Measurements from ENCODE around the gene PRKAR2B. TPM values are rescaled to one million over a fixed set of nuclear protein-coding genes. Genes with fewer than 3 reads are reported as not detected.
"Not testable (repeated sequence)": the region's sequence is repeated elsewhere in the genome, so short reads cannot be mapped to it uniquely, and the experiment has no call there.

The PRKAR2B gene
- polyA plus RNA-seq, 1 of the 3 experiments (the other 2 are of a cell fraction): 17.3 TPM

GRCh38 chr7:107154826-107155225 is 110.3 kb downstream of the PRKAR2B start:
- Histone ChIP-seq H3K4me3 (ENCODE audit: low read depth in 2 of 2, low read length in 1 of 2) (no peak overlapping the region), H3K9me2 (no peaks in the 10 kb centered on the region), H3K9me3 (no peaks in the 10 kb centered on the region), H3K27ac (ENCODE audit: low read depth in 2 of 2, low read length in 1 of 2) (no peak overlapping the region), H3K4me2 (no peak overlapping the region), H3K4me1 (ENCODE audit: control insufficient read depth in 1 of 2, insufficient read depth in 2 of 2, low read depth in 1 of 2, low read length in 1 of 2) (no peaks in the 10 kb centered on the region; a peak in 1 of 4 replicates), H3K27me3 (ENCODE audit: insufficient read depth) (no peaks in the 10 kb centered on the region), H3K36me3 (replicated peaks in 1 of 2; ENCODE audit: control insufficient read depth in 1 of 2, insufficient read depth in 2 of 2, low read length in 1 of 2) (peaks cover 25 to 27% of the 10 kb centered on the region in 2 experiments), H3F3A (replicated peaks; ENCODE audit: insufficient read depth) (no peaks in the 10 kb centered on the region), H4K20me1 (ENCODE audit: insufficient read depth) (no peaks in the 10 kb centered on the region), H3K9ac (no peak overlapping the region), H2AFZ (ENCODE audit: low read depth) (no peak overlapping the region), H3K79me2 (ENCODE audit: insufficient read depth) (no peaks in the 10 kb centered on the region)
- DNase-seq: no peak
- ChIA-PET POLR2A (no interaction called here), CTCF (interaction anchor here (5.3 kb wide), 1 partner anchor 207 kb away, joined by 118 read pairs; no protein-coding TSS in a partner anchor)
- no peak for TF ChIP-seq TAF1 (IDR thresholded peaks at IDR 0.05; ENCODE audit: borderline replicate concordance, low read depth, low read length)
- no peak for TF ChIP-seq EP300 (IDR thresholded peaks at IDR 0.05; ENCODE audit: borderline replicate concordance in 1 of 2, low read depth in 1 of 2, low read length in 1 of 2)
- no peak for TF ChIP-seq TEAD4 (IDR thresholded peaks at IDR 0.05; ENCODE audit: borderline replicate concordance, insufficient read depth)
- no peak for TF ChIP-seq MEF2A (IDR thresholded peaks at IDR 0.05; ENCODE audit: borderline replicate concordance, low read depth)
- TF ChIP-seq ELF1 (IDR thresholded peaks at IDR 0.05): no peak
- TF ChIP-seq NRF1 (IDR thresholded peaks at IDR 0.05; ENCODE audit: low read depth, low read length): no peak
- no peak for TF ChIP-seq FOXM1 (IDR thresholded peaks at IDR 0.05; ENCODE audit: low read depth)
- 94% methylated on average over 6 of the region's 6 CpGs for WGBS (ENCODE audit: low lambda C conversion rate)

- CTCF ChIA-PET: interaction anchor here (2.2 kb wide), 1 partner anchor 208 kb away, joined by 11 read pairs; no protein-coding TSS in a partner anchor
- H3K9me3 ChIP-seq; H3K27ac ChIP-seq (ENCODE audit: low read depth in 2 of 2, low read length in 1 of 2); H3K9ac ChIP-seq; H2AFZ ChIP-seq (ENCODE audit: low read depth); H3K9me2 ChIP-seq; H4K20me1 ChIP-seq (ENCODE audit: insufficient read depth); DNase-seq; H3K27me3 ChIP-seq (ENCODE audit: insufficient read depth); POLR2A ChIA-PET; H3F3A ChIP-seq (replicated peaks; ENCODE audit: insufficient read depth); H3K79me2 ChIP-seq (ENCODE audit: insufficient read depth); H3K4me3 ChIP-seq (ENCODE audit: low read depth in 2 of 2, low read length in 1 of 2); H3K4me2 ChIP-seq; H3K4me1 ChIP-seq (ENCODE audit: control insufficient read depth in 1 of 2, insufficient read depth in 2 of 2, low read depth in 1 of 2, low read length in 1 of 2): not testable (repeated sequence)
- WGBS (ENCODE audit: low lambda C conversion rate): 82% methylated on average over 3 of the region's 3 CpGs
- peaks cover 32 to 34% of the 10 kb centered on the region in 2 experiments for H3K36me3 ChIP-seq (replicated peaks in 1 of 2; ENCODE audit: control insufficient read depth in 1 of 2, insufficient read depth in 2 of 2, low read length in 1 of 2)
These were observed 111.2 kb downstream of the PRKAR2B start for GRCh38 chr7:107155726-107156125.

GRCh38 chr7:107157091-107157490 is 112.6 kb downstream of the PRKAR2B start:
- DNase-seq: no peak
- Histone ChIP-seq H3F3A (replicated peaks; ENCODE audit: insufficient read depth) (no peaks in the 10 kb centered on the region), H3K27ac (ENCODE audit: low read depth in 2 of 2, low read length in 1 of 2) (no peak overlapping the region), H2AFZ (ENCODE audit: low read depth) (no peak overlapping the region), H3K9ac (no peak overlapping the region), H3K27me3 (ENCODE audit: insufficient read depth) (no peaks in the 10 kb centered on the region), H3K4me2 (no peak overlapping the region), H4K20me1 (ENCODE audit: insufficient read depth) (no peaks in the 10 kb centered on the region), H3K9me3 (no peaks in the 10 kb centered on the region), H3K4me3 (ENCODE audit: low read depth in 2 of 2, low read length in 1 of 2) (no peak overlapping the region), H3K36me3 (replicated peaks in 1 of 2; ENCODE audit: control insufficient read depth in 1 of 2, insufficient read depth in 2 of 2, low read length in 1 of 2) (peaks cover 29 to 40% of the 10 kb centered on the region in 2 experiments), H3K4me1 (ENCODE audit: control insufficient read depth in 1 of 2, insufficient read depth in 2 of 2, low read depth in 1 of 2, low read length in 1 of 2) (peaks cover 0 to under 1% of the 10 kb centered on the region in 2 experiments; a peak in 1 of 4 replicates), H3K79me2 (ENCODE audit: insufficient read depth) (no peaks in the 10 kb centered on the region), H3K9me2 (no peaks in the 10 kb centered on the region)
- no peak for TF ChIP-seq PBX3 (IDR thresholded peaks at IDR 0.05)
- CTCF ChIA-PET: interaction anchor here (1.0 to 2.2 kb wide), 4 partner anchors 10 to 419 kb away, joined by 3 to 11 read pairs (median 4); no protein-coding TSS in a partner anchor
- WGBS (ENCODE audit: low lambda C conversion rate): 93% methylated on average over 7 of the region's 7 CpGs
- POLR2A ChIA-PET: no interaction called here

All from SK-N-SH (cell line).